Pancreas (tissue), 10 donors: ENCODE results near the gene DAGLB. TPM values are rescaled to one million over a fixed set of nuclear protein-coding genes. Genes with fewer than 3 reads are reported as not detected.

Source experiments
- ATAC-seq, 4 donors: fragments of 200-7000 bp; cut with Tn5 transposase; one replicate each; pipeline versions ENCODE4 v1.8.0 to v1.9.1; 2020; ENCODE audit warnings: mild to moderate bottlenecking in 4 of 4, moderate library complexity in 4 of 4
- DNase-seq, 6 donors: peaks; one replicate each; pipeline ENCODE4 v3.0.0-alpha.2; 2020
- FAIRE-seq: peaks from 2 replicates; lab custom pipeline; 2012; peaks lifted over from hg19 to GRCh38; lab: Jason Lieb, UNC
- H3K27ac ChIP-seq, 4 donors: fragments of 200-600 bp; sonication (generic); 1 replicate in 3 of 4; 2 replicates in 1 of 4; pipeline versions ENCODE4 v1.5.0 to v1.8.0; 2020
- H3K27me3 ChIP-seq, 4 donors: fragments of 200-600 bp; one replicate each; pipeline ENCODE4 v1.8.0; 2021
- H3K36me3 ChIP-seq, 3 donors: fragments of 200-600 bp; sonication (generic) in 1 of 3; one replicate each; pipeline versions ENCODE4 v1.5.0 to v1.8.0; 2020 to 2021
- H3K4me1 ChIP-seq, 3 donors: fragments of 200-600 bp; one replicate each; pipeline ENCODE4 v1.8.0; 2021
- H3K4me3 ChIP-seq, 4 donors: fragments of 200-600 bp; sonication (generic) in 2 of 4; one replicate each; pipeline versions ENCODE4 v1.5.0 to v1.8.0; 2020 to 2021
- H3K9me3 ChIP-seq, 4 donors: fragments of 200-600 bp; one replicate each; pipeline ENCODE4 v1.8.0; 2021
- CTCF ChIP-seq, 4 donors: fragments of 200-600 bp; sonication (generic) in 3 of 4; IDR thresholded peaks; one replicate each; pipeline versions ENCODE4 v1.5.0 to v1.8.0; 2021; ENCODE audit warnings: antibody characterized with exemption in 4 of 4
- WGBS, 2 donors: extraction: QIAGEN DNeasy Blood & Tissue Kit; methylation state at CpG; one replicate each; pipeline ENCODE4 v1.1.7; 2013; 5-methylcytosine and 5-hydroxymethylcytosine counted together
- intact Hi-C, 3 donors: fragments of 100-400 bp; cut with DNase I; formaldehyde crosslinking; loops; one replicate each; pipeline versions ENCODE4 v1.11.1 to v1.14.2; 2022
- polyA plus RNA-seq, 2 donors: library from polyadenylated mRNA; stranded (reverse); fragments of 200-250 nt; gene quantifications; one replicate each; pipeline ENCODE4 v1.2.3, GENCODE V29; 2013
- total RNA-seq, 6 donors: library from RNA; stranded (reverse); fragmentation: NEBNext Ultra II Directional in 4 of 6; extraction: Animal tissue kit (Norgen Biotek cat#: 25700) in 4 of 6; gene quantifications; one replicate each; pipeline versions ENCODE4 v1.2.1 to v1.2.4, GENCODE V29; 2021 to 2023
- donor health status: healthy with polysubstance abuse.
- donor health status: DM: no; HTN: no; CAD: no; lungs with moderate emphysema.
- donor health status: DM: no; HTN: no; CAD: no.
- donor health status: control.
- donor health status: control.
- donor health status: Bipolar disorder and iron deficiency.
- donor health status: DM: yes; HTN: yes; CAD: no.
- donor health status: DM: no; HTN: no; CAD: no.
- donor health status: DM: no; HTN: no; CAD: no.
- donor health status: DM: yes; HTN: yes; CAD: no.

DAGLB gene
- total and polyA plus RNA-seq, 8 donors: 7.8 to 16.7 (median 10.1) TPM

DNA sequence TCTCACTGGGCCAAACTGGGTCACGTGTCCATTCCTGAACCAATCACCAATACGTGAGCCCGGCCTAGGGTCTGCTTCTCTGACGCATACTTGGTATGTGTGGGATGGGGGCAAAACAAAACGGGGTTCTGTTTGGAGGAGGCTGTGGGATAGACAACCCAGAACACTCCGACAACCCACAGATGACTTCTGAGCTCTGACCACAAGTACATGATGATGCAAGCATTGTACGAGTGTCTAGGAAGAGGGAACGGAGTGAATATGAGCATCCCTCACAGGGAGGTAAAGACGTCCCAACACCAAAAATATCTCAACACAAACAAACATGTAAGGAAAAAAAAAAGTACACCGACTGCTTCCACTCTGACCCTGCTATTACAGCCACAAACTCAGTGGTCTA is 5.6 kb downstream of the DAGLB start:
- ATAC-seq (peak in 1 of 4 donors; percentile 16), DNase-seq (no peak), FAIRE-seq (no peak)
- no peak for TF ChIP-seq CTCF (IDR thresholded peaks at IDR 0.05)
- no peak overlapping the region for H3K4me3 ChIP-seq
- WGBS, 2 donors: 84 to 89% methylated on average over 10 of the region's 10 CpGs
- no peak overlapping the region for H3K27ac ChIP-seq
- no peaks in the 10 kb centered on the region for H3K27me3 ChIP-seq
- H3K36me3 ChIP-seq: peaks cover 0 to 5% (median 0%) of the 10 kb centered on the region in 3 donors
- intact Hi-C loops: no loop called here
- no peaks in the 10 kb centered on the region for H3K9me3 ChIP-seq
- no peaks in the 10 kb centered on the region for H3K4me1 ChIP-seq

GRCh38 chr7:6440381-6440780 is 7.4 kb downstream of the DAGLB start:
- Histone ChIP-seq H3K9me3 (no peaks in the 10 kb centered on the region), H3K36me3 (peaks cover 0 to 4% (median 0%) of the 10 kb centered on the region in 3 donors), H3K27ac (no peak overlapping the region), H3K4me3 (no peak overlapping the region), H3K4me1 (peaks cover 0 to 1% (median 0%) of the 10 kb centered on the region in 3 donors), H3K27me3 (no peaks in the 10 kb centered on the region)
- ATAC-seq (no peak), FAIRE-seq (no peak), DNase-seq (no peak)
- intact Hi-C loops: no loop called here
- WGBS, 2 donors: 92 to 93% methylated on average over 5 of the region's 5 CpGs
- no peak for TF ChIP-seq CTCF (IDR thresholded peaks at IDR 0.05)

DNA sequence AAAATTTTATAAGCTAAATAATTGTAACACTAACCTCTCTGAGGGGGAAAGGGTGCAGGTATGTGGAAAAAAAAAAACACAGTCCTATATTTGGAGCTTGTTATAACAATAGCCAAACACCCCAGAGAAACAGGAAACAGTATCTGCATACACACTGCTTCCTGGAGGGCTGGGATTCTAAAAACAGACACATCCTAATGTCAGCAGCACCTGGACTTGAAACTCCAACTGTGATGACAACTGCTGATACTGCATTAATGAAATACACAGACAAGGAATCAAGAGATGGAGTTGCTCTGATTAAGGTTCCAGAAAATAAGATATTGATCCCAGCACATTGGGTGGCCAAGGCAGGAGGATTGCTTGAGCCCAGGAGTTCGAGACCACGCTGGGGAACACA is 9.3 kb downstream of the DAGLB start:
- FAIRE-seq (no peak), DNase-seq (no peak), ATAC-seq (no peak)
- Histone ChIP-seq H3K27ac (no peak overlapping the region), H3K36me3 (no peaks in the 10 kb centered on the region), H3K4me1 (peaks cover 0 to 4% (median 0%) of the 10 kb centered on the region in 3 donors), H3K9me3 (no peaks in the 10 kb centered on the region), H3K27me3 (no peaks in the 10 kb centered on the region), H3K4me3 (no peak overlapping the region)
- WGBS, 2 donors: 89 to 95% methylated on average over 2 of the region's 2 CpGs
- intact Hi-C loops: no loop called here
- no peak for TF ChIP-seq CTCF (IDR thresholded peaks at IDR 0.05)

DNA sequence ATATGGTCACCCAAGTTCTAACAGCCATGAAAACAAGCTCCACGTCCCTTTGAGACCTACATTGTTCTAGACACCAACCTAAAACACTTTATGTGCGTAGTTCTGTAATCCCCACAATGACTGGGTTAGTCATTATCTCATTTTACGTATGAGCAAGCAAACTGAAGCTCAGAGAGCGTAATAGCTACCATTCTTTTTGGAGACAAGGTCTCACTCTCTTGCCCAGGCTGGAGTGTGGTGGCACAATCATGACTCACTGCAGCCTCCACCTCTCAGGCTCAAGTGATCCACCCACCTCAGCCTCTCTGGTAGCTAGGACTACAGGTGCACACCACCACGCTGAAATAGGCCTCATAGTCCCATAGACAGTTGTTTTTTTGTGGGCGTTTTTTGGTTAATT is 10.5 kb downstream of the DAGLB start:
- no peak overlapping the region for H3K27ac ChIP-seq
- intact Hi-C loops: no loop called here
- no peak overlapping the region for H3K4me3 ChIP-seq
- WGBS, 2 donors: 88 to 89% methylated on average over 6 of the region's 6 CpGs
- no peak for TF ChIP-seq CTCF (IDR thresholded peaks at IDR 0.05)
- no peaks in the 10 kb centered on the region for H3K27me3 ChIP-seq
- DNase-seq: no peak
- no peak for ATAC-seq
- no peak for FAIRE-seq
- H3K9me3 ChIP-seq: no peaks in the 10 kb centered on the region
- peaks cover 0 to 4% (median 0%) of the 10 kb centered on the region in 3 donors for H3K4me1 ChIP-seq
- no peaks in the 10 kb centered on the region for H3K36me3 ChIP-seq

DNA sequence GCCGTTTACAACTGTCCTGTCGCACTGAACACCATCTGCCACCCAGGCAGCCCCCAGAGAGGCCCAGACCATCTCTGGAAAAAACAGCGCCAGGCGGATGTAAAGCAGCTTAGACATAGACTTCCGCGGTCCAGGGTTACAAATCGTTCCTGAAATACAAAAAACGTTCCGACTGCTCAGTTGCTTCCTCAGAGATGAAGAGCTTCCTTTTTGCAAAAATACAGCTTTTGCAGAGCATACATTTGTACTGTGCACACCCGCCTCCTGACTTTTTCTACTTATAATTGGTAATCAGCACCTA is 11.4 kb downstream of the DAGLB start:
- H3K27ac ChIP-seq: peak overlapping the region in 2 of 4 donors; percentile 7 to 14
- peaks cover 0 to 4% (median 0%) of the 10 kb centered on the region in 3 donors for H3K4me1 ChIP-seq
- H3K4me3 ChIP-seq: no peak overlapping the region
- intact Hi-C loops: no loop called here
- ATAC-seq (peak in 3 of 4 donors; percentile 8 to 37 (median 33)), FAIRE-seq (no peak), DNase-seq (peak in 1 of 6 donors; percentile 41)
- 79 to 85% methylated on average over 10 of the region's 10 CpGs for WGBS, 2 donors
- no peaks in the 10 kb centered on the region for H3K9me3 ChIP-seq
- no peaks in the 10 kb centered on the region for H3K27me3 ChIP-seq
- TF ChIP-seq CTCF (IDR thresholded peaks at IDR 0.05): no peak
- H3K36me3 ChIP-seq: no peaks in the 10 kb centered on the region
